Neutrophil (primary cell): Measurements from ENCODE around the gene EXOSC3.

ENCODE experiments used
- H3K27ac ChIP-seq: fragments of 200-600 bp; sonication (generic); 2 replicates; pipeline ENCODE4 v1.5.1; 2016; ENCODE audit warnings: mild to moderate bottlenecking, moderate library complexity
- H3K27me3 ChIP-seq: fragments of 200-600 bp; sonication (generic); 2 replicates; pipeline ENCODE4 v1.6.0; 2016; ENCODE audit warnings: mild to moderate bottlenecking
- H3K36me3 ChIP-seq: fragments of 200-600 bp; sonication (generic); 2 replicates; pipeline ENCODE4 v1.5.1; 2017
- H3K4me1 ChIP-seq, 2 experiments: fragments of 200-600 bp in 1 of 2; sonication (generic) in 1 of 2; 1 replicate in 1 of 2; 2 replicates in 1 of 2; pipeline versions ENCODE4 v1.5.1 to v1.6.1; 2013 to 2016; ENCODE audit warnings: low read depth in 1 of 2, low read length in 1 of 2, mild to moderate bottlenecking in 1 of 2, moderate library complexity in 1 of 2; ENCODE audit not compliant: control insufficient read depth in 1 of 2, insufficient read depth in 1 of 2
- H3K4me3 ChIP-seq, 2 experiments: fragments of 200-600 bp in 1 of 2; sonication (generic) in 1 of 2; 1 replicate in 1 of 2; 2 replicates in 1 of 2; pipeline ENCODE4 v1.5.1; 2013 to 2016; ENCODE audit warnings: low read depth in 1 of 2, low read length in 1 of 2, mild to moderate bottlenecking in 1 of 2, moderate library complexity in 1 of 2
- H3K9me3 ChIP-seq: fragments of 200-600 bp; sonication (generic); 2 replicates; pipeline ENCODE4 v1.5.1; 2016
- CTCF ChIP-seq: fragments of 200-600 bp; sonication (generic); IDR thresholded peaks from 2 replicates; pipeline ENCODE4 v1.5.1; 2016; ENCODE audit warnings: antibody characterized with exemption

EXOSC3 gene

GRCh38 chr9:37801287-37801850, 16.5 kb upstream of the EXOSC3 start:
- H3K4me3 ChIP-seq, result peak overlapping the region; percentile 82 to 99
- H3K27ac ChIP-seq, result peak overlapping the region; percentile 97
- no peaks in the 10 kb centered on the region for H3K36me3 ChIP-seq
- H3K4me1 ChIP-seq, result peaks cover 63 to 67% of the 10 kb centered on the region in 2 experiments
- H3K27me3 ChIP-seq, result no peaks in the 10 kb centered on the region
- H3K9me3 ChIP-seq, result no peaks in the 10 kb centered on the region
- no peak for TF ChIP-seq CTCF

GRCh38 chr9:37800631-37801286, 15.9 kb upstream of the EXOSC3 start, which contains the start of gene DCAF10:
DCAF10 (plus strand) TSS chr9:37800797; CDS start chr9:37800867, 70 bp downstream.
- TF ChIP-seq CTCF, result peak; percentile 6
- Histone ChIP-seq H3K9me3 (no peaks in the 10 kb centered on the region), H3K4me3 (peak within 1 kb of the TSS; percentile 82 to 99), H3K4me1 (peaks cover 70 to 73% of the 10 kb centered on the region in 2 experiments), H3K27ac (peak within 1 kb of the TSS; percentile 97), H3K27me3 (no peaks in the 10 kb centered on the region), H3K36me3 (no peaks in the 10 kb centered on the region)

GRCh38 chr9:37798677-37799076, 13.8 kb upstream of the EXOSC3 start:
- H3K9me3 ChIP-seq, result no peaks in the 10 kb centered on the region
- no peaks in the 10 kb centered on the region for H3K36me3 ChIP-seq
- peak overlapping the region; percentile 97 for H3K27ac ChIP-seq
- no peak for TF ChIP-seq CTCF
- peak overlapping the region; percentile 18 to 19 for H3K4me3 ChIP-seq
- no peaks in the 10 kb centered on the region for H3K27me3 ChIP-seq
- peaks cover 89 to 92% of the 10 kb centered on the region in 2 experiments for H3K4me1 ChIP-seq

- Histone ChIP-seq H3K4me1 (peaks cover 76 to 89% of the 10 kb centered on the region in 2 experiments), H3K36me3 (no peaks in the 10 kb centered on the region), H3K27ac (peak overlapping the region; percentile 83), H3K9me3 (no peaks in the 10 kb centered on the region), H3K27me3 (no peaks in the 10 kb centered on the region), H3K4me3 (peak overlapping the region; percentile 13 to 37)
- TF ChIP-seq CTCF, result no peak
Observed at GRCh38 chr9:37796232-37796631, 11.4 kb upstream of the EXOSC3 start.

- Histone ChIP-seq H3K4me3 (no peak overlapping the region), H3K4me1 (peaks cover 86 to 96% of the 10 kb centered on the region in 2 experiments), H3K9me3 (no peaks in the 10 kb centered on the region), H3K27ac (no peak overlapping the region), H3K27me3 (no peaks in the 10 kb centered on the region), H3K36me3 (no peaks in the 10 kb centered on the region)
- no peak for TF ChIP-seq CTCF
Observed at GRCh38 chr9:37792122-37792521, 7.3 kb upstream of the EXOSC3 start.
